Measurements from ENCODE around the gene VIM. TPM values are rescaled to one million over a fixed set of nuclear protein-coding genes. Genes with fewer than 3 reads are reported as not detected.
A peak's percentile ranks its signal among the peaks of the same experiment; 100 is the strongest.

VIM gene
- total and polyA plus RNA-seq, 2 donors (not counting 1 experiment from before 2014, with no cell fraction given): 4,882 to 7,192 TPM

- no peaks in the 10 kb centered on the region for H4K20me1 ChIP-seq (ENCODE audit: control insufficient read depth, extremely low read depth, insufficient read depth, low read length)
- no peak overlapping the region for H3K9ac ChIP-seq (ENCODE audit: insufficient read depth, low read length)
- no peak overlapping the region for H3K27ac ChIP-seq (ENCODE audit: insufficient read depth, low read length)
- no peaks in the 10 kb centered on the region for H3K36me3 ChIP-seq (ENCODE audit: control insufficient read depth, insufficient read depth, low read length)
- no peaks in the 10 kb centered on the region for H3K4me1 ChIP-seq (ENCODE audit: control insufficient read depth, extremely low read depth, insufficient read depth, low read length)
- no peak overlapping the region for H2AFZ ChIP-seq (ENCODE audit: low read length)
- TF ChIP-seq, protein P1, sequence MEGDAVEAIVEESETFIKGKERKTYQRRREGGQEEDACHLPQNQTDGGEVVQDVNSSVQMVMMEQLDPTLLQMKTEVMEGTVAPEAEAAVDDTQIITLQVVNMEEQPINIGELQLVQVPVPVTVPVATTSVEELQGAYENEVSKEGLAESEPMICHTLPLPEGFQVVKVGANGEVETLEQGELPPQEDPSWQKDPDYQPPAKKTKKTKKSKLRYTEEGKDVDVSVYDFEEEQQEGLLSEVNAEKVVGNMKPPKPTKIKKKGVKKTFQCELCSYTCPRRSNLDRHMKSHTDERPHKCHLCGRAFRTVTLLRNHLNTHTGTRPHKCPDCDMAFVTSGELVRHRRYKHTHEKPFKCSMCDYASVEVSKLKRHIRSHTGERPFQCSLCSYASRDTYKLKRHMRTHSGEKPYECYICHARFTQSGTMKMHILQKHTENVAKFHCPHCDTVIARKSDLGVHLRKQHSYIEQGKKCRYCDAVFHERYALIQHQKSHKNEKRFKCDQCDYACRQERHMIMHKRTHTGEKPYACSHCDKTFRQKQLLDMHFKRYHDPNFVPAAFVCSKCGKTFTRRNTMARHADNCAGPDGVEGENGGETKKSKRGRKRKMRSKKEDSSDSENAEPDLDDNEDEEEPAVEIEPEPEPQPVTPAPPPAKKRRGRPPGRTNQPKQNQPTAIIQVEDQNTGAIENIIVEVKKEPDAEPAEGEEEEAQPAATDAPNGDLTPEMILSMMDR (conservative IDR thresholded peaks at IDR 0.05 in 1 of 2, IDR thresholded peaks at IDR 0.05 in 1 of 2; ENCODE audit: low read depth in 1 of 2, low read length in 2 of 2): no peak
- no peak for TF ChIP-seq EZH2 (IDR thresholded peaks at IDR 0.05; ENCODE audit: low read length, missing control alignments)
- H3K4me2 ChIP-seq (ENCODE audit: extremely low read depth, insufficient read depth, low read length): no peak overlapping the region
- no peaks in the 10 kb centered on the region for H3K9me3 ChIP-seq (ENCODE audit: control insufficient read depth, insufficient read depth, low read depth, low read length)
- peak in 1 of 2 donors; percentile 13 for DNase-seq (ENCODE audit: low read depth in 2 of 2)
- no peak overlapping the region for H3K4me3 ChIP-seq (replicated peaks in 1 of 4; ENCODE audit: control extremely low read depth in 1 of 4, insufficient read depth in 1 of 4, low read depth in 3 of 4, low read length in 4 of 4)
- H3K79me2 ChIP-seq (ENCODE audit: control insufficient read depth, insufficient read depth, low read length): no peaks in the 10 kb centered on the region
- H3K27me3 ChIP-seq (ENCODE audit: control insufficient read depth, insufficient read depth, low read length): no peaks in the 10 kb centered on the region
These were observed 46.3 kb upstream of the VIM start for GRCh38 chr10:17181751-17182150.

GRCh38 chr10:17183110-17183509 lies 44.9 kb upstream of the VIM start:
- H3K27me3 ChIP-seq (ENCODE audit: control insufficient read depth, insufficient read depth, low read length): no peaks in the 10 kb centered on the region

GRCh38 chr10:17185873-17186272 lies 42.2 kb upstream of the VIM start:
- Histone ChIP-seq H2AFZ (ENCODE audit: low read length) (no peak overlapping the region), H3K27ac (ENCODE audit: insufficient read depth, low read length) (no peak overlapping the region), H3K27me3 (ENCODE audit: control insufficient read depth, insufficient read depth, low read length) (no peaks in the 10 kb centered on the region), H3K36me3 (ENCODE audit: control insufficient read depth, insufficient read depth, low read length) (no peaks in the 10 kb centered on the region), H3K9ac (ENCODE audit: insufficient read depth, low read length) (no peak overlapping the region), H3K4me3 (replicated peaks in 1 of 4; ENCODE audit: control extremely low read depth in 1 of 4, insufficient read depth in 1 of 4, low read depth in 3 of 4, low read length in 4 of 4) (no peak overlapping the region), H3K4me1 (ENCODE audit: control insufficient read depth, extremely low read depth, insufficient read depth, low read length) (no peaks in the 10 kb centered on the region), H4K20me1 (ENCODE audit: control insufficient read depth, extremely low read depth, insufficient read depth, low read length) (no peaks in the 10 kb centered on the region), H3K79me2 (ENCODE audit: control insufficient read depth, insufficient read depth, low read length) (no peaks in the 10 kb centered on the region), H3K4me2 (ENCODE audit: extremely low read depth, insufficient read depth, low read length) (no peak overlapping the region), H3K9me3 (ENCODE audit: control insufficient read depth, insufficient read depth, low read depth, low read length) (no peaks in the 10 kb centered on the region)
- DNase-seq (ENCODE audit: low read depth in 2 of 2): no peak
- TF ChIP-seq, protein P1 (conservative IDR thresholded peaks at IDR 0.05 in 1 of 2, IDR thresholded peaks at IDR 0.05 in 1 of 2; ENCODE audit: low read depth in 1 of 2, low read length in 2 of 2): no peak
- TF ChIP-seq EZH2 (IDR thresholded peaks at IDR 0.05; ENCODE audit: low read length, missing control alignments): no peak

More at GRCh38 chr10:17183110-17183509, 44.9 kb upstream of the VIM start:
- Histone ChIP-seq H3K79me2 (ENCODE audit: control insufficient read depth, insufficient read depth, low read length) (no peaks in the 10 kb centered on the region), H3K4me1 (ENCODE audit: control insufficient read depth, extremely low read depth, insufficient read depth, low read length) (no peaks in the 10 kb centered on the region), H3K4me2 (ENCODE audit: extremely low read depth, insufficient read depth, low read length) (no peak overlapping the region), H2AFZ (ENCODE audit: low read length) (no peak overlapping the region), H3K9me3 (ENCODE audit: control insufficient read depth, insufficient read depth, low read depth, low read length) (no peaks in the 10 kb centered on the region), H3K4me3 (replicated peaks in 1 of 4; ENCODE audit: control extremely low read depth in 1 of 4, insufficient read depth in 1 of 4, low read depth in 3 of 4, low read length in 4 of 4) (no peak overlapping the region), H3K36me3 (ENCODE audit: control insufficient read depth, insufficient read depth, low read length) (no peaks in the 10 kb centered on the region), H4K20me1 (ENCODE audit: control insufficient read depth, extremely low read depth, insufficient read depth, low read length) (no peaks in the 10 kb centered on the region), H3K9ac (ENCODE audit: insufficient read depth, low read length) (no peak overlapping the region), H3K27ac (ENCODE audit: insufficient read depth, low read length) (no peak overlapping the region)
- no peak for DNase-seq (ENCODE audit: low read depth in 2 of 2)
- TF ChIP-seq, protein P1 (conservative IDR thresholded peaks at IDR 0.05 in 1 of 2, IDR thresholded peaks at IDR 0.05 in 1 of 2; ENCODE audit: low read depth in 1 of 2, low read length in 2 of 2): peak in 1 of 2 donors; percentile 33
- no peak for TF ChIP-seq EZH2 (IDR thresholded peaks at IDR 0.05; ENCODE audit: low read length, missing control alignments)

Data from fibroblast of lung (primary cell).